NCI-H1105 treated with DMSO at 0.1 percent for 48 hours (cell line): ENCODE measurements around the gene SLCO1B1.

Experiments used
- DNase-seq: peaks from one replicate; lab custom pipeline; 2025; lab: John Stamatoyannopoulos, UW

SLCO1B1 gene

DNA sequence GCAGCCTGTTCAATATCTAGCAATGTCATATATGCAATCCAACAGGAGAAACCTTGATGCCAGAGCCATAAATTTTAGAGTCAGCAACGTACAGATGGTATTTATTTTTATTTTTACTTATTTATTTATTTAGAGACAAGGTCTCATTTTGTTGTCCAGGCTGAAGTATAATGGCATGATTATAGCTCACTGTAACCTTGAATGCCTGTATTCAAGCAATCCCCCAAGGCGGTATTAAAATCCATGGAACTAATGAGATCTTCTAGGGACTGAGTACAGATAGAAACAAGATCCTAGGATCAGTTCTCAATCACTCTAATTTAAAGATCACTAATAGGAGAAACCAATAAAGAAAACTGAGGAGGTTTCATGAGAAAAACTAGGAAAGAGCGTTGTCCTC lies 89.3 kb downstream of the SLCO1B1 start:
- no peak for DNase-seq

DNA sequence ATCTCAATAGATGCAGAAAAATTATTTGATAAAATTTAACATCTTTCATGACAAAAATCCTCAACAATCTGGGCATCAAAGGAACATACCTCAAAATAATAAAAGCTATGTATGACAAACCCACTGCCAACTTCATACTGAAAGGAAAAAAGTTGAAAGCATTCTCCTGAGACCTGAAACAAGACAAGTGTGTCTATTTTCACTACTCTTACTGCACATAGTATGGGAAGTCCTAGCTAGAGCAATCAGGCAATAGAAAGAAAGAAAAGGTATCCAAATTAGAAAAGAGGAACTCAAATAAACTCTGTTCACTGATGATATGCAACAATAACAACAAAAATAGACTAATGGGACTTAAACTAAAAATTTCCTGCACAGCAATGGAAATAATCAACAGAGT lies 90.1 kb downstream of the SLCO1B1 start:
- no peak for DNase-seq

DNA sequence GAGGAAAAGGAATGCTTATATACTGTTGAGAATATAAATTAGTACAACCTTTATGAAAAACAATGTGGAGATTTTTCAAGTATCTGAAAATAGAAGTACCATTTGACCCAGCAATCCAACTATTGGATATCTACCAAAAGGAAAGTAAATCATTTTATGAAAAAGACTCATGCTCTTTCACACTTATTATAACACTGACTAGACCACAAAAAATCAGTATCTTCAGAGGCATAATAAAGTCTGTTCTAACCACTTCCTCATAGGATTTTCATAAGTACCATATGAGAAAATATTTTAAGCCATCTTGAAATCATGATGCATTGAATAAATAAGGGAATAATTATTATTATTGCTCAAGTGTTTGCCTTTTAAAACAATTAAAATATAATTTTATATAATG lies 90.8 kb downstream of the SLCO1B1 start:
- DNase-seq = peak; percentile 77

DNA sequence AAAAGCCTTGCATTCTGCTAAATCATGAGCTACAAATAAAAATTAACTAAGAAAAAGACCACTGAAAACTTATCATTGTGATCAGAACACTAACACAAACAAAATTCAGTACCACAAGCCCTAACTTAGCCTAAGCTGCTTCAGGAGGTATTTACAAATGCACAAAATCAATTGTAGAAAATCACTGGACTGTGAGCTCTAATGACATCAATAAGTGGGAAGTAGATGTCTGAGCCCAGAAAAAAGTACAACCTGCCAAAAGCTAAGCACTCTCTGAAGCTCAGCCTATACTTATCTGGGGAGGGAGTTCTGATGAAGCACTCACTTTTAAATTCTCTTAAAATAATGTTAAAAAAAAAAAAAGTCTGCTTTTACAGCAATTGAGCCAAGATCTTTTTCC lies 92.9 kb downstream of the SLCO1B1 start:
- DNase-seq = peak; percentile 92

DNA sequence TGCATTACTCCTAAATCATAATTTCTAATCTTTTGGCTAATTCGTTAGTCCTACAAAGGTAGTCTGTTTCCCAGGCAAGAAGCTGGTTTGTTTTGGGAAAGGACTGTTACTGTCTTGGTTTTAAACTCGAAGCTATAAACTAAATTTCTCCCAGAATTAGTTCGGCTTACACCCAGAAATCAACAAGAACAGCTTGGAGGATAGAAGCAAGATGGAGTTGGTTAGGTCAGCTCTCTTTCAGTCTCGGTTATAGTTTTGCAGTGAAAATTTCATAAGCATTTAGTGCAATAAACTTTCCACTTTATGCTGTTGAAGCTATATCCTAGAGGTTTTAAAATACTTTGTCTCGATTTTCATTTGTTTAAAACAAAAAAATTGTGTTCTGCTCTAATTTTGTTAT lies 103.4 kb downstream of the SLCO1B1 start:
- no peak for DNase-seq

DNA sequence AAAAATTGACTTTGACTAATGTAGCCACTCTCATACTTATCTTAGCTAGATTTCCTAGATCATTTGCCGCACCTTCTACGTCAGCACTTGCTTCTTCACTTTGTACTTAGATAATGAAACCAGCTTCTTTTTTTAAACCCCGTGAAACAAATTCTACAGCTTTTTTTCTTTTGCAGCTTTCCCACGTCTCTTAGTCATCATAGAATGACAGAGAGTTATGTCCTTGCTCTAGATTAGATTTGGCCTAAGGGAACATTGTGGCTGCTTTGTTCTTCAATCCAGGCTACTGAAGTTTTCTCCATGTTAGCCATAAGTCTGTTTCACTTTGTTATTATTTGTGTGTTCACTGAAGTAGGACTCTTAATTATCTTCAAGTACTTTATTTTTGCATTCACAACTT lies 108.9 kb downstream of the SLCO1B1 start:
- DNase-seq = no peak

DNA sequence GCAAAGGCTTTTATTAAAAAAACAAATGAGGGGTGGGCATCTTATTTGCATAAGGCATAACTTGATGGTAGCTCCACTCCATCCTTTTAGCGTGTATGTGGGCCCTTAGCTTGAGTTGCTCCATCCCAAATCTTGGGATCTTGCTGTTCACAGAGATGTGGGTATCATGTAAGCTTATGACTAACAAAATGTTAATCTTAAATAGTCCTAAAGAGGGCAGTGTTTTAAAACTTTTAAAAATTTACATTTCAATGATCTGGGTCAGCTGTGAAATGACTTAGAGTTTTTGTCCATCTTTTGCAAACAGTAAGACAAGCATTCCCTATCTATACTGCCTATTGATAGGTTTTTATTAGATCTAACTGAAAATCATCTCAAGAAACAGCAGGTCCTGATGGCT lies 117.7 kb downstream of the SLCO1B1 start:
- peak; percentile 54 for DNase-seq

DNA sequence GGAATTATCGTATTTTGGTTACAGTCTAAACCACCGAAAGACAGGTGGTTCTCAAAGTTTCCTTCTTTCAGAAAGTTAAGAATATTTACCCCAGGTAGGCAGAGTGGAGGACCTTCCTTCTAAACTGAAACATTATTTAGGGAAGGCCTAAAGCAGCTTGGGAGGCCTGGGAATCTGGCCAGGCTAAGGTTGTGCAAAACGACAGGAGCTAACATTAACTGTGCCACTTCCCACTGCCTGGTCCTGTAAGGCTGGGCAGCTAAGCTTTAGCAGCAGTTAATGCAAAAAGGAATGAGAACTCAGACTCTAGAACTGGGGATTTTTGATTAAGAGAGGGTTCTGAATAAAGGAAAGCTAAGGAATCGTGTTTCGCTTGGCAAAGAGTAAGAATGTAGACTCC lies 121.1 kb downstream of the SLCO1B1 start:
- DNase-seq = no peak

DNA sequence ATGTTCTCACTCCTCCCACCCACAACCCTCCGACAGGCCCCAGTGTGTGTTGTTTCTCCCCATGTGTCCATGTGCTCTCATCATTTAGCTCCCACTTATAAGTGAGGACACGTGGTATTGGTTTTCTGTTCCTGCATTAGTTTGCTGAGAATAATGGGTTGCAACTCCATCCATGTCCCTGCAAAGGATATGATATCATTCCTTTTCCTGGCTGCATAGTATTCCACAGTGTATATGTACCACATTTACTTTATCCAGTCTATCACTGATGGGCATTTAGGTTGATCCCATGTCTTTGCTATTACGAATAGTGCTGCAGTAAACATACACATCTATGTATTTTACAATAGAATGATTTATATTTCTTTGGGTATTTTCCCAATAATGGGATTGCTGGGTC lies 126.2 kb downstream of the SLCO1B1 start:
- DNase-seq = no peak

DNA sequence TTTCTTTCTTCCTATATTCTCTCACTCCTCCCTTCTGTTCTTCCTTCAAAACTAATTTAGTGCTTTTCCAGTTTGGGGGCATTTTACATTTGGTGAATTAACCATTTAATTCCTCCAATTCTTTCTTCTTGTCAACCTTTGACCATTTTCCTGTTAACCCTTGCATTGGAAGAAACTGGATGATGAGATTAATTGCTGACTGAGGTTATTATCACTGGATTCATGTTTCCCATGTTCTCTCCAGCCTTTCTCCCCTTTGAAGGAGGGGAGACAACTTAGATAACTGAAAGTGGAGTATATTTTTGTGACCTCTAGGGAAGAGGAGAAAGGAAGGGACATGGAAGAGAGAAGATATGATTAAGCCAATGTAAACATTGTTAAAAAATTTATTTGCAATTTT lies 133.2 kb downstream of the SLCO1B1 start:
- DNase-seq = no peak

DNA sequence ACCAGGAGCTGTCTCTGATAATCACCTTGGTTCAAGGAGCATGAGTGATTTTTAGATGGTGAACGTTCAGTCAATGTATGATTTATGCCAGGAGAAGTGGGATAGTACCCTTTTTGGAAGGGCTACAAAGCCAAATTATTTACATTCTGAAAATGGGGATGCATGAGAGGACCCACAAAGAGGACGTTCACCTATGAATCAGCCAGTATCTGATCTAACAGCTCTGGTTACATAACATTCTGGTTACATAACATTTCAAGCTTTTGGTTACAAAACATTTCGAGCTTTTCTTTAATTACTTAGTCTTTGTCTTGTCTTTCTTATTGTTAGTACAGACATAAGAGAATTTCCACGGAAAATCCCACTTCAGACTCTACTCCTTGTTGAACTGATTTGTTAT lies 134.9 kb downstream of the SLCO1B1 start:
- DNase-seq = no peak

DNA sequence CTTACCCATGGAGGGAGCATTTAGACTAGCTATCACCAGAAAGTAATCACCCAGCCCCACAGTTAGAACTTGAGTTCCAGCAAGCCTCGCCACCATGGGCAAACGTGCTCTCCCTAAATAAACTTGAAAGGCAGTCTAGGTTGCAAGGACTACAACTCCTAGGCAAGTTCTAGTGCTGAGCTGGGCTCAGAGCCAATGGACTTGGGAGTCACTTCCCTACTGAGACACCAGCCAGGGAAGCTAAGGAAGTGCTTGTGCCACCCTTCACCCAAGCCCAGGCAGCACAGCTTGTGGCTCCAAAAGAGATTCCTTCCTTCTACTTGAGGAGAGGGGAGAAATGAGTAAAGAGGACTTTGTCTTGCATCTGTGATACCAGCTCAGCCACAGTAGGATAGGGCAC lies 145.8 kb downstream of the SLCO1B1 start:
- no peak for DNase-seq
